Measurements from ENCODE around the gene SPRYD3. TPM values are rescaled to one million over a fixed set of nuclear protein-coding genes. Genes with fewer than 3 reads are reported as not detected.
A peak's percentile ranks its signal among the peaks of the same experiment; 100 is the strongest.

Gene SPRYD3
- total and polyA plus RNA-seq, 2 experiments from 2014 or later: 4.3 to 5.4 TPM

- H3K27me3 Mint-ChIP-seq (ENCODE audit: insufficient read depth, low read depth, poor library complexity): peaks cover 35% of the 10 kb centered on the region
- 0 out of 2 replicates have a peak overlapping the region, but pooled peaks have one; percentile 78 for H2AFZ ChIP-seq
Observed at GRCh38 chr12:53094394-53094787, 15.2 kb upstream of the SPRYD3 start.

GRCh38 chr12:53093777-53094393 lies 14.7 kb upstream of the SPRYD3 start:
- Histone ChIP-seq H3K27ac (ENCODE audit: low read depth) (no peak overlapping the region), H3K36me3 (ENCODE audit: insufficient read depth) (no peaks in the 10 kb centered on the region), H3K79me2 (replicated peaks; ENCODE audit: insufficient read depth) (no peaks in the 10 kb centered on the region), H3K4me1 (ENCODE audit: insufficient read depth) (peaks cover 22% of the 10 kb centered on the region), H3K9me2 (ENCODE audit: insufficient read depth) (no peaks in the 10 kb centered on the region), H4K20me1 (replicated peaks; ENCODE audit: insufficient read depth) (no peaks in the 10 kb centered on the region), H3F3A (replicated peaks; ENCODE audit: low read depth) (peaks cover 20% of the 10 kb centered on the region), H3K27me3 (ENCODE audit: insufficient read depth) (peaks cover 22% of the 10 kb centered on the region), H3K4me3 (no peak overlapping the region), H2AFZ (0 out of 2 replicates have a peak overlapping the region, but pooled peaks have one; percentile 78), H3K4me2 (no peak overlapping the region)
- Mint-ChIP-seq H3K36me3 (ENCODE audit: low read depth) (no peaks in the 10 kb centered on the region; the same call in 2 of the 3 replicates), H3K27ac (no peak overlapping the region), H3K27me3 (ENCODE audit: insufficient read depth, low read depth, poor library complexity) (peaks cover 30% of the 10 kb centered on the region), H3K4me3 (no peak overlapping the region; the same call in 2 of the 3 replicates), H3K9me3 (no peaks in the 10 kb centered on the region), H3K4me1 (peaks cover 29% of the 10 kb centered on the region)
- DNase-seq (ENCODE audit: low spot score): no peak
- ATAC-seq: no peak
- TF ChIP-seq EZH2 (IDR thresholded peaks at IDR 0.05; ENCODE audit: low read depth, unreplicated experiment): no peak
- TF ChIP-seq CTCF (conservative IDR thresholded peaks at IDR 0.05; ENCODE audit: low read depth in 2 of 2): no peak
- TF ChIP-seq STAT1 (IDR thresholded peaks at IDR 0.05; ENCODE audit: unreplicated experiment): no peak
- no peak for TF ChIP-seq NANOG (IDR thresholded peaks at IDR 0.05; ENCODE audit: borderline replicate concordance)
- TF ChIP-seq ZNF114 (CRISPR knock-in tag; IDR thresholded peaks at IDR 0.05): no peak
- no peak for TF ChIP-seq REST (IDR thresholded peaks at IDR 0.05; ENCODE audit: unreplicated experiment)
- no peak for TF ChIP-seq POLR2AphosphoS5 (IDR thresholded peaks at IDR 0.05; ENCODE audit: low read depth)

More at GRCh38 chr12:53094394-53094787, 15.2 kb upstream of the SPRYD3 start:
- Histone ChIP-seq H3K79me2 (replicated peaks; ENCODE audit: insufficient read depth) (no peaks in the 10 kb centered on the region), H4K20me1 (replicated peaks; ENCODE audit: insufficient read depth) (no peaks in the 10 kb centered on the region), H3K4me1 (ENCODE audit: insufficient read depth) (peaks cover 26% of the 10 kb centered on the region), H3K4me2 (no peak overlapping the region), H3K36me3 (ENCODE audit: insufficient read depth) (no peaks in the 10 kb centered on the region), H3K4me3 (no peak overlapping the region), H3F3A (replicated peaks; ENCODE audit: low read depth) (peaks cover 23% of the 10 kb centered on the region), H3K9me2 (ENCODE audit: insufficient read depth) (no peaks in the 10 kb centered on the region), H3K27me3 (ENCODE audit: insufficient read depth) (peaks cover 26% of the 10 kb centered on the region), H3K27ac (ENCODE audit: low read depth) (no peak overlapping the region)
- DNase-seq (ENCODE audit: low spot score) (no peak), ATAC-seq (no peak)
- no peak overlapping the region for H3K4me3 Mint-ChIP-seq
- TF ChIP-seq CTCF (conservative IDR thresholded peaks at IDR 0.05; ENCODE audit: low read depth in 2 of 2): no peak
- H3K4me1 Mint-ChIP-seq: peaks cover 34% of the 10 kb centered on the region
- no peaks in the 10 kb centered on the region for H3K9me3 Mint-ChIP-seq
- H3K36me3 Mint-ChIP-seq (ENCODE audit: low read depth): no peaks in the 10 kb centered on the region; the same call in 2 of the 3 replicates
- no peak overlapping the region for H3K27ac Mint-ChIP-seq

All from GM23338 (cell line).